GM12878 (cell line): ENCODE data around the gene TSPAN16.

Experiments
- CEBPB ChIP-seq, 2 experiments: fragments of 150-350 bp in 1 of 2; IDR thresholded peaks; 2 replicates each; pipeline ENCODE4 v1.6.1; 2012 to 2014; ENCODE audit warnings: low read depth in 2 of 2, low read length in 2 of 2, borderline replicate concordance in 1 of 2, inconsistent platforms in 1 of 2
- EZH2 ChIP-seq: IDR thresholded peaks from 2 replicates; pipeline ENCODE4 v1.6.1; 2012; ENCODE audit warnings: low read depth, mild to moderate bottlenecking, control low read depth, inconsistent platforms, low read length, borderline replicate concordance; ENCODE audit not compliant: control insufficient read depth
- TF ChIP-seq, protein P1 (sequence below), 3 experiments: IDR thresholded peaks in 2 of 3; conservative IDR thresholded peaks in 1 of 3; 2 replicates each; pipeline ENCODE4 v1.5.1; 2011; ENCODE audit warnings: low read depth in 3 of 3, low read length in 3 of 3, mild to moderate bottlenecking in 3 of 3, control low read depth in 2 of 3, moderate library complexity in 2 of 3, inconsistent platforms in 1 of 3, mixed read lengths in 1 of 3; ENCODE audit not compliant: control insufficient read depth in 2 of 3, insufficient read depth in 1 of 3; ENCODE audit errors: extremely low read depth in 1 of 3

GRCh38 chr19:11261431-11261970, 34.5 kb upstream of the TSPAN16 start:
- TF ChIP-seq CEBPB (IDR thresholded peaks at IDR 0.05; ENCODE audit: borderline replicate concordance in 1 of 2, low read depth in 2 of 2, low read length in 2 of 2) (no peak), EZH2 (no peak)
- TF ChIP-seq, protein P1, sequence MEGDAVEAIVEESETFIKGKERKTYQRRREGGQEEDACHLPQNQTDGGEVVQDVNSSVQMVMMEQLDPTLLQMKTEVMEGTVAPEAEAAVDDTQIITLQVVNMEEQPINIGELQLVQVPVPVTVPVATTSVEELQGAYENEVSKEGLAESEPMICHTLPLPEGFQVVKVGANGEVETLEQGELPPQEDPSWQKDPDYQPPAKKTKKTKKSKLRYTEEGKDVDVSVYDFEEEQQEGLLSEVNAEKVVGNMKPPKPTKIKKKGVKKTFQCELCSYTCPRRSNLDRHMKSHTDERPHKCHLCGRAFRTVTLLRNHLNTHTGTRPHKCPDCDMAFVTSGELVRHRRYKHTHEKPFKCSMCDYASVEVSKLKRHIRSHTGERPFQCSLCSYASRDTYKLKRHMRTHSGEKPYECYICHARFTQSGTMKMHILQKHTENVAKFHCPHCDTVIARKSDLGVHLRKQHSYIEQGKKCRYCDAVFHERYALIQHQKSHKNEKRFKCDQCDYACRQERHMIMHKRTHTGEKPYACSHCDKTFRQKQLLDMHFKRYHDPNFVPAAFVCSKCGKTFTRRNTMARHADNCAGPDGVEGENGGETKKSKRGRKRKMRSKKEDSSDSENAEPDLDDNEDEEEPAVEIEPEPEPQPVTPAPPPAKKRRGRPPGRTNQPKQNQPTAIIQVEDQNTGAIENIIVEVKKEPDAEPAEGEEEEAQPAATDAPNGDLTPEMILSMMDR (IDR thresholded peaks at IDR 0.05 in 2 of 3, conservative IDR thresholded peaks at IDR 0.05 in 1 of 3; ENCODE audit: control insufficient read depth in 2 of 3, extremely low read depth in 1 of 3, insufficient read depth in 1 of 3, low read depth in 3 of 3, low read length in 3 of 3), result no peak
